H9 (cell line): ENCODE measurements around the gene ARMC9. TPM values are rescaled to one million over a fixed set of nuclear protein-coding genes. Genes with fewer than 3 reads are reported as not detected.

Experiments
- DNase-seq: peaks from one replicate; pipeline ENCODE4 v3.0.0-alpha.2; 2017
- H2AFZ ChIP-seq: one replicate; pipeline ENCODE4 v1.6.1; 2013; ENCODE audit warnings: mild to moderate bottlenecking, low read length, control low read depth, moderate library complexity
- H2AK5ac ChIP-seq: 2 replicates; pipeline ENCODE4 v1.6.1; 2013; ENCODE audit warnings: low read length, control low read depth, mixed read lengths; ENCODE audit not compliant: insufficient read length
- H2BK120ac ChIP-seq: one replicate; pipeline ENCODE4 v1.6.1; 2013; ENCODE audit warnings: low read depth, mild to moderate bottlenecking, low read length, control low read depth, inconsistent platforms; ENCODE audit not compliant: poor library complexity, severe bottlenecking
- H2BK12ac ChIP-seq: 2 replicates; pipeline ENCODE4 v1.6.1; 2013; ENCODE audit warnings: low read length, control low read depth, mixed read lengths, low read depth; ENCODE audit not compliant: insufficient read length
- H2BK15ac ChIP-seq: 2 replicates; pipeline ENCODE4 v1.6.1; 2013; ENCODE audit warnings: low read depth, low read length, control low read depth
- H2BK20ac ChIP-seq: one replicate; pipeline ENCODE4 v1.6.1; 2013; ENCODE audit warnings: low read depth, mild to moderate bottlenecking, low read length, control low read depth, inconsistent platforms; ENCODE audit not compliant: poor library complexity, severe bottlenecking
- H2BK5ac ChIP-seq: 2 replicates; pipeline ENCODE4 v1.6.1; 2013; ENCODE audit warnings: low read length, control low read depth, mixed read lengths; ENCODE audit not compliant: insufficient read length
- H3K14ac ChIP-seq: 2 replicates; pipeline ENCODE4 v1.6.1; 2013; ENCODE audit warnings: low read length, control low read depth; ENCODE audit not compliant: insufficient read depth
- H3K18ac ChIP-seq: 2 replicates; pipeline ENCODE4 v1.6.1; 2013; ENCODE audit warnings: low read depth, mild to moderate bottlenecking, mixed read lengths, low read length, control low read depth; ENCODE audit not compliant: insufficient read length
- H3K23ac ChIP-seq: 2 replicates; pipeline ENCODE4 v1.6.1; 2013; ENCODE audit warnings: low read length, control low read depth, mixed read lengths, low read depth; ENCODE audit not compliant: insufficient read length
- H3K23me2 ChIP-seq: 2 replicates; pipeline ENCODE4 v1.6.1; 2013; ENCODE audit warnings: low read depth, mild to moderate bottlenecking, mixed read lengths, low read length, control low read depth; ENCODE audit not compliant: insufficient read length, poor library complexity, severe bottlenecking
- H3K27ac ChIP-seq: 2 replicates; pipeline ENCODE4 v1.5.1; 2013; ENCODE audit warnings: low read length, control low read depth, mixed read lengths, low read depth; ENCODE audit not compliant: insufficient read length
- H3K27me3 ChIP-seq: 2 replicates; pipeline ENCODE4 v1.6.1; 2013; ENCODE audit warnings: low read length, control low read depth, inconsistent platforms; ENCODE audit not compliant: insufficient read depth
- H3K4ac ChIP-seq: 2 replicates; pipeline ENCODE4 v1.6.1; 2013; ENCODE audit warnings: low read depth, mild to moderate bottlenecking, control low read depth, inconsistent platforms, low read length, moderate library complexity
- H3K4me1 ChIP-seq: 2 replicates; pipeline ENCODE4 v1.6.1; 2013; ENCODE audit warnings: low read length, control low read depth, inconsistent platforms; ENCODE audit not compliant: insufficient read depth
- H3K4me2 ChIP-seq: 2 replicates; pipeline ENCODE4 v1.6.1; 2013; ENCODE audit warnings: low read length, control low read depth, mixed read lengths; ENCODE audit not compliant: insufficient read length, insufficient read depth
- H3K56ac ChIP-seq: 2 replicates; pipeline ENCODE4 v1.6.1; 2013; ENCODE audit warnings: low read depth, mild to moderate bottlenecking, mixed read lengths, low read length, control low read depth; ENCODE audit not compliant: insufficient read length
- H3K79me1 ChIP-seq: 2 replicates; pipeline ENCODE4 v1.6.1; 2013; ENCODE audit warnings: low read depth, mild to moderate bottlenecking, moderate library complexity, low read length, control low read depth, inconsistent platforms; ENCODE audit not compliant: insufficient read depth, poor library complexity, severe bottlenecking
- H3K79me2 ChIP-seq: 2 replicates; pipeline ENCODE4 v1.6.1; 2013; ENCODE audit warnings: low read length, control low read depth, inconsistent platforms; ENCODE audit not compliant: insufficient read depth
- H3K9ac ChIP-seq: 2 replicates; pipeline ENCODE4 v1.6.1; 2013; ENCODE audit warnings: low read length, control low read depth, mixed read lengths; ENCODE audit not compliant: insufficient read length; ENCODE audit errors: extremely low read depth
- H3K9me3 ChIP-seq: one replicate; pipeline ENCODE4 v1.6.1; 2013; ENCODE audit warnings: low read depth, low read length, inconsistent platforms; ENCODE audit not compliant: control insufficient read depth
- H3T11ph ChIP-seq: one replicate; pipeline ENCODE4 v1.6.1; 2013; ENCODE audit warnings: mild to moderate bottlenecking, low read length, control low read depth, inconsistent platforms
- H4K20me1 ChIP-seq: one replicate; pipeline ENCODE4 v1.6.1; 2013; ENCODE audit not compliant: control insufficient read depth, insufficient read length, insufficient read depth
- H4K5ac ChIP-seq: 2 replicates; pipeline ENCODE4 v1.6.1; 2013; ENCODE audit warnings: low read depth, mild to moderate bottlenecking, mixed read lengths, low read length, control low read depth; ENCODE audit not compliant: insufficient read length
- H4K8ac ChIP-seq: replicated peaks from 2 replicates; pipeline ENCODE4 v1.6.1; 2013; ENCODE audit warnings: low read length, control low read depth, mixed read lengths, low read depth; ENCODE audit not compliant: insufficient read length
- H4K91ac ChIP-seq: 2 replicates; pipeline ENCODE4 v1.6.1; 2013; ENCODE audit warnings: low read depth, mild to moderate bottlenecking, moderate library complexity, mixed read lengths, low read length, control low read depth; ENCODE audit not compliant: insufficient read length
- H3K27ac Mint-ChIP-seq, 3 experiments: 2 replicates in 2 of 3; 3 replicates in 1 of 3; pipeline ENCODE4 v1.8.0; 2020 to 2021; ENCODE audit warnings: mixed read lengths in 3 of 3, mild to moderate bottlenecking in 1 of 3, moderate library complexity in 1 of 3
- H3K27me3 Mint-ChIP-seq: 2 replicates; pipeline ENCODE4 v1.8.0; 2021; ENCODE audit warnings: low read depth, mild to moderate bottlenecking, moderate library complexity, mixed read lengths
- H3K36me3 Mint-ChIP-seq, 3 experiments: 2 replicates in 2 of 3; 3 replicates in 1 of 3; pipeline ENCODE4 v1.8.0; 2020 to 2021; ENCODE audit warnings: low read depth in 3 of 3, mixed read lengths in 3 of 3; ENCODE audit not compliant: insufficient read depth in 1 of 3
- H3K4me1 Mint-ChIP-seq, 2 experiments: 2 replicates each; pipeline ENCODE4 v1.8.0; 2020; ENCODE audit warnings: mixed read lengths in 2 of 2
- H3K4me3 Mint-ChIP-seq, 2 experiments: 2 replicates in 1 of 2; 3 replicates in 1 of 2; pipeline ENCODE4 v1.8.0; 2020 to 2021; ENCODE audit warnings: mild to moderate bottlenecking in 2 of 2, mixed read lengths in 2 of 2, moderate library complexity in 1 of 2
- H3K9me3 Mint-ChIP-seq, 2 experiments: 2 replicates in 1 of 2; 3 replicates in 1 of 2; pipeline ENCODE4 v1.8.0; 2020; ENCODE audit warnings: mild to moderate bottlenecking in 2 of 2, mixed read lengths in 2 of 2, moderate library complexity in 1 of 2
- CTCF ChIP-seq: fragments of 200-600 bp; sonication (generic); conservative IDR thresholded peaks from 3 replicates; pipeline ENCODE4 v1.8.0; 2021; ENCODE audit warnings: antibody characterized with exemption, mild to moderate bottlenecking
- WGBS: extraction: QIAGEN DNeasy Blood & Tissue Kit; methylation state at CpG from one replicate; pipeline ENCODE4 v1.1.7; 2013; ENCODE audit warnings: missing lambda C conversion rate, low lambda C conversion rate, mixed read lengths; ENCODE audit not compliant: insufficient read length; ENCODE audit errors: extremely low coverage; 5-methylcytosine and 5-hydroxymethylcytosine counted together
- total RNA-seq: library from RNA; stranded (reverse); gene quantifications from 2 replicates; pipeline ENCODE4 v1.2.1, GENCODE V29; 2021

The ARMC9 gene
- total RNA-seq, 1 experiment from 2014 or later, result 37.6 TPM

DNA sequence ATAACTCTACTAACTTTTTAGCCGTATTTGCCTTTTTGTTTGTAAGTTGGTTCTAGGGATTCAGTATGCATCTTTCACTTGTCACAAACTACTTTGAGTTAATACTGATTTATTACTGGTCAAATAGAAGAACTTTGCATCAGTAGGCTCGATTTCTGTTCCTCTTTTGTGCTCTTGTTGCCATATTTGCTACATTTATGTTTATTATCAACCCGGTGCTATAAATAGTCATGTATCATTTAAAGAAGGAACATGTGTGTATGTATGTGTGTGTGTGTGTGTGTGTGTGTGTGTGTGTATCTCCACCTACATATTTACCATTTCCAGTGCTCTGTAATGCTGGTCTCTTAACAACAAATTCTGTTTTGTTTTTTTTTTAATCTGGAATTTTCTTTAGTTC, 117.5 kb downstream of the ARMC9 start:
- H3K79me1 ChIP-seq, result no peaks in the 10 kb centered on the region
- no peak overlapping the region for H3K23ac ChIP-seq
- no peak for TF ChIP-seq CTCF
- no peak overlapping the region for H4K8ac ChIP-seq
- H3T11ph ChIP-seq, result no peak overlapping the region
- no peak overlapping the region for H3K27ac Mint-ChIP-seq
- WGBS, result no CpG with 5 or more reads among the region's 3 CpGs
- no peaks in the 10 kb centered on the region for H3K4me1 ChIP-seq
- no peak for DNase-seq
- no peaks in the 10 kb centered on the region for H3K79me2 ChIP-seq
- no peaks in the 10 kb centered on the region for H3K27me3 ChIP-seq
- H2AK5ac ChIP-seq, result no peak overlapping the region
- H2BK5ac ChIP-seq, result no peak overlapping the region
- H3K36me3 Mint-ChIP-seq, result peaks cover 0 to 16% (median 5%) of the 10 kb centered on the region in 3 experiments; a peak in 3 of 7 replicates
- peaks cover 2 to 3% of the 10 kb centered on the region in 2 experiments; a peak in 2 of 5 replicates for H3K9me3 Mint-ChIP-seq
- H2BK15ac ChIP-seq, result no peak overlapping the region
- H3K27me3 Mint-ChIP-seq, result no peaks in the 10 kb centered on the region
- H3K4ac ChIP-seq, result no peak overlapping the region
- no peak overlapping the region for H2BK20ac ChIP-seq
- no peak overlapping the region for H3K4me2 ChIP-seq
- no peak overlapping the region for H3K18ac ChIP-seq
- no peak overlapping the region for H2BK12ac ChIP-seq
- H3K23me2 ChIP-seq, result no peaks in the 10 kb centered on the region
- no peak overlapping the region for H3K56ac ChIP-seq
- H4K20me1 ChIP-seq, result no peaks in the 10 kb centered on the region
- H2BK120ac ChIP-seq, result no peak overlapping the region
- peaks cover 0 to 3% of the 10 kb centered on the region in 2 experiments; a peak in 2 of 4 replicates for H3K4me1 Mint-ChIP-seq
- H4K5ac ChIP-seq, result no peak overlapping the region
- H3K9ac ChIP-seq, result no peak overlapping the region
- no peak overlapping the region for H3K27ac ChIP-seq
- H3K4me3 Mint-ChIP-seq, result no peak overlapping the region
- H4K91ac ChIP-seq, result no peak overlapping the region
- no peak overlapping the region for H2AFZ ChIP-seq
- H3K9me3 ChIP-seq, result no peaks in the 10 kb centered on the region
- no peak overlapping the region for H3K14ac ChIP-seq
